IMR-90 (cell line): ENCODE data around the gene UBASH3B. TPM values are rescaled to one million over a fixed set of nuclear protein-coding genes. Genes with fewer than 3 reads are reported as not detected.

Experiments
- ATAC-seq: fragments of 200-7000 bp; cut with Tn5 transposase; 2 replicates; pipeline ENCODE4 v1.9.1; 2020; ENCODE audit warnings: low read depth, mild to moderate bottlenecking, moderate library complexity
- BruUV-seq: library from RNA; stranded (reverse); fragments of 400-500 nt; replicated peaks from 2 replicates; lab custom pipeline; 2021; lab: Mats Ljungman, UMichigan
- CTCF ChIA-PET: fragments of 300-600 bp; formaldehyde crosslinking; extraction: SDS; loops from one replicate; lab custom pipeline; 2021; ENCODE audit warnings: antibody characterized with exemption; lab: Yijun Ruan, JAX
- POLR2A ChIA-PET: fragments of 300-600 bp; sonication (Branson Sonifier 250); formaldehyde crosslinking; loops from one replicate; lab custom pipeline; 2022; ENCODE audit warnings: antibody characterized with exemption; ENCODE audit not compliant: unreplicated experiment; lab: Charles Lee
- DNase-seq: peaks from one replicate; pipeline ENCODE4 v3.0.0; 2013
- H2AFZ ChIP-seq: replicated peaks from 2 replicates; pipeline ENCODE3; 2013; ENCODE audit warnings: low read length, mild to moderate bottlenecking; ENCODE audit not compliant: poor library complexity
- H2AK5ac ChIP-seq: 2 replicates; pipeline ENCODE4 v1.6.1; 2013; ENCODE audit warnings: low read depth, low read length, inconsistent platforms
- H2AK9ac ChIP-seq: replicated peaks from 2 replicates; pipeline ENCODE3; 2013; ENCODE audit warnings: mild to moderate bottlenecking, low read depth, low read length, moderate library complexity; ENCODE audit not compliant: poor library complexity
- H2BK120ac ChIP-seq: 2 replicates; pipeline ENCODE4 v1.6.1; 2013; ENCODE audit warnings: low read depth, low read length, inconsistent platforms
- H2BK15ac ChIP-seq: 3 replicates; pipeline ENCODE4 v1.6.1; 2013; ENCODE audit warnings: low read depth, low read length, inconsistent platforms
- H2BK20ac ChIP-seq: 2 replicates; pipeline ENCODE4 v1.6.1; 2013; ENCODE audit warnings: low read depth, mild to moderate bottlenecking, inconsistent platforms, low read length, moderate library complexity
- H2BK5ac ChIP-seq: 2 replicates; pipeline ENCODE4 v1.6.1; 2013; ENCODE audit warnings: mild to moderate bottlenecking, low read depth, low read length, inconsistent platforms; ENCODE audit not compliant: poor library complexity, severe bottlenecking
- H3K14ac ChIP-seq: replicated peaks from 2 replicates; pipeline ENCODE4 v1.6.1; 2013; ENCODE audit warnings: low read depth, low read length, inconsistent platforms
- H3K18ac ChIP-seq: 2 replicates; pipeline ENCODE4 v1.6.1; 2013; ENCODE audit warnings: low read depth, low read length, control low read depth
- H3K23ac ChIP-seq: 2 replicates; pipeline ENCODE4 v1.6.1; 2013; ENCODE audit warnings: low read depth, low read length, inconsistent platforms
- H3K27ac ChIP-seq: 2 replicates; pipeline ENCODE4 v1.5.1; 2013; ENCODE audit warnings: mild to moderate bottlenecking, control low read depth, low read length; ENCODE audit not compliant: insufficient read depth
- H3K27me3 ChIP-seq: 2 replicates; pipeline ENCODE4 v1.6.1; 2013; ENCODE audit warnings: low read length; ENCODE audit not compliant: control insufficient read depth, insufficient read depth
- H3K36me3 ChIP-seq: 2 replicates; pipeline ENCODE4 v1.6.1; 2013; ENCODE audit warnings: low read length, mixed read lengths; ENCODE audit not compliant: control insufficient read depth, insufficient read depth
- H3K4ac ChIP-seq: 2 replicates; pipeline ENCODE4 v1.6.1; 2013; ENCODE audit warnings: low read depth, low read length, inconsistent platforms
- H3K4me1 ChIP-seq: 2 replicates; pipeline ENCODE4 v1.6.1; 2013; ENCODE audit warnings: low read length, mixed read lengths; ENCODE audit not compliant: control insufficient read depth, insufficient read depth
- H3K4me2 ChIP-seq: 2 replicates; pipeline ENCODE4 v1.6.1; 2013; ENCODE audit warnings: low read depth, mild to moderate bottlenecking, control low read depth, low read length, moderate library complexity
- H3K4me3 ChIP-seq: 2 replicates; pipeline ENCODE4 v1.5.1; 2013; ENCODE audit warnings: low read depth, mild to moderate bottlenecking, control low read depth, low read length, moderate library complexity; ENCODE audit not compliant: insufficient read depth
- H3K56ac ChIP-seq: 2 replicates; pipeline ENCODE4 v1.6.1; 2013; ENCODE audit warnings: low read length, inconsistent platforms; ENCODE audit not compliant: insufficient read depth; ENCODE audit errors: extremely low read depth
- H3K79me1 ChIP-seq, 2 experiments: 2 replicates each; pipeline ENCODE4 v1.6.1; 2013; ENCODE audit warnings: low read length in 2 of 2, inconsistent platforms in 1 of 2, low read depth in 1 of 2
- H3K9ac ChIP-seq: 2 replicates; pipeline ENCODE4 v1.6.1; 2013; ENCODE audit warnings: low read depth, low read length, control low read depth
- H3K9me1 ChIP-seq: 2 replicates; pipeline ENCODE4 v1.6.1; 2013; ENCODE audit warnings: low read length, inconsistent platforms; ENCODE audit not compliant: insufficient read depth
- H3K9me3 ChIP-seq: 2 replicates; pipeline ENCODE4 v1.6.1; 2013; ENCODE audit warnings: low read length; ENCODE audit not compliant: control insufficient read depth, insufficient read depth
- H4K20me1 ChIP-seq: 2 replicates; pipeline ENCODE4 v1.6.1; 2013; ENCODE audit warnings: low read length, inconsistent platforms; ENCODE audit not compliant: insufficient read depth
- H4K5ac ChIP-seq: 2 replicates; pipeline ENCODE4 v1.6.1; 2013; ENCODE audit warnings: mild to moderate bottlenecking, low read depth, low read length, control low read depth
- H4K8ac ChIP-seq, 2 experiments: 2 replicates each; pipeline ENCODE4 v1.6.1; 2013; ENCODE audit warnings: low read depth in 2 of 2, low read length in 2 of 2, control low read depth in 1 of 2, inconsistent platforms in 1 of 2
- H4K91ac ChIP-seq: 2 replicates; pipeline ENCODE4 v1.6.1; 2013; ENCODE audit warnings: low read depth, low read length, inconsistent platforms; ENCODE audit not compliant: insufficient read depth
- BHLHE40 ChIP-seq: fragments of 150-350 bp; IDR thresholded peaks from 2 replicates; pipeline ENCODE4 v1.6.1; 2016; ENCODE audit warnings: mild to moderate bottlenecking, low read depth, low read length
- CEBPB ChIP-seq: IDR thresholded peaks from 2 replicates; pipeline ENCODE4 v1.6.1; 2012; ENCODE audit warnings: low read depth, low read length, improper control_type of control experiment
- RFX5 ChIP-seq: IDR thresholded peaks from 2 replicates; pipeline ENCODE4 v1.8.0; 2012; ENCODE audit warnings: low read depth, mild to moderate bottlenecking, low read length, moderate library complexity
- WGBS, 2 experiments: methylation state at CpG; one replicate each; pipeline versions ENCODE4 v1.1.5 to v1.1.7; 2013; ENCODE audit warnings: missing lambda C conversion rate in 2 of 2; ENCODE audit not compliant: insufficient read length in 1 of 2; ENCODE audit errors: extremely low coverage in 2 of 2; 5-methylcytosine and 5-hydroxymethylcytosine counted together
- dilution Hi-C: fragments of 300-500 bp; cut with HindIII; formaldehyde crosslinking; loops from one replicate; pipeline ENCODE4 v1.14.3; 2018; ENCODE audit warnings: low sequenced_read_pairs; ENCODE audit not compliant: unreplicated experiment
- in situ Hi-C: fragments of 300-500 bp; cut with MboI; formaldehyde crosslinking; loops from 3 replicates; pipeline ENCODE4 v1.14.3; 2019; ENCODE audit warnings: low sequenced_read_pairs, inconsistent platforms, mixed read lengths
- intact Hi-C: fragments of 100-400 bp; cut with micrococcal nuclease; formaldehyde crosslinking; loops from 2 replicates; pipeline ENCODE4 v1.10.0; 2022
- polyA plus RNA-seq, 3 experiments: library from polyadenylated mRNA; depleted of rRNA; stranded (reverse); fragments of >200 nt; gene quantifications; 2 replicates each; pipeline ENCODE4 v1.2.3, GENCODE V29; 2012; ENCODE audit warnings: low replicate concordance in 1 of 3
- total RNA-seq: library from RNA; depleted of rRNA; stranded (reverse); fragments of >200 nt; gene quantifications from 2 replicates; pipeline ENCODE4 v1.2.3, GENCODE V29; 2012

The UBASH3B gene
- total and polyA plus RNA-seq, 2 of the 4 experiments (the other 2 are of a cell fraction): 27.2 to 48.0 TPM

- H3K14ac ChIP-seq: no peak overlapping the region
- H2BK120ac ChIP-seq: no peak overlapping the region
- no peaks in the 10 kb centered on the region for H3K27me3 ChIP-seq
- H3K9me3 ChIP-seq: no peaks in the 10 kb centered on the region
- ATAC-seq: no peak
- no peak overlapping the region for H3K27ac ChIP-seq
- H3K56ac ChIP-seq: no peak overlapping the region
- no peak for DNase-seq
- H4K91ac ChIP-seq: no peak overlapping the region
- peaks cover 44 to 88% of the 10 kb centered on the region in 2 experiments for H3K79me1 ChIP-seq
- 89% methylated on average over 3 of the region's 5 CpGs; no CpG with 5 or more reads in 1 of the 2 experiments for WGBS, 2 experiments
- H3K4me3 ChIP-seq: no peak overlapping the region
- no peak overlapping the region; the same call in 2 of the 3 replicates for H2BK15ac ChIP-seq
- peaks cover 22% of the 10 kb centered on the region for H4K20me1 ChIP-seq
- H3K9ac ChIP-seq: no peak overlapping the region
- no peak overlapping the region for H3K23ac ChIP-seq
- POLR2A ChIA-PET: no interaction called here
- no peak overlapping the region for H2BK20ac ChIP-seq
- H3K4me1 ChIP-seq: no peaks in the 10 kb centered on the region; the same call in 1 of the 2 replicates
- H4K5ac ChIP-seq: no peak overlapping the region
- no peak overlapping the region for H3K4ac ChIP-seq
- H3K18ac ChIP-seq: no peak overlapping the region
- H2AK5ac ChIP-seq: no peak overlapping the region
- no peak overlapping the region for H4K8ac ChIP-seq
- no peak overlapping the region for H2AK9ac ChIP-seq
- no peak overlapping the region for H2AFZ ChIP-seq
- CTCF ChIA-PET: interaction anchor here (0.8 to 1.1 kb wide), 3 partner anchors 9 to 44 kb away, joined by 3 to 4 read pairs (median 4); no protein-coding TSS in a partner anchor
- TF ChIP-seq RFX5 (no peak), CEBPB (no peak), BHLHE40 (no peak)
- H2BK5ac ChIP-seq: no peak overlapping the region
- in situ Hi-C loops: no loop called here
- dilution Hi-C loops: no loop called here
- H3K36me3 ChIP-seq: no peaks in the 10 kb centered on the region
- no TSS peak for BruUV-seq
- intact Hi-C loops: no loop called here
- H3K9me1 ChIP-seq: peaks cover 27% of the 10 kb centered on the region
- no peak overlapping the region for H3K4me2 ChIP-seq
Observed at GRCh38 chr11:122755941-122756340, 100.4 kb downstream of the UBASH3B start.
